IMR-90 (cell line): Measurements from ENCODE around the gene ACOX2. TPM values are rescaled to one million over a fixed set of nuclear protein-coding genes. Genes with fewer than 3 reads are reported as not detected.

Experiments
- ATAC-seq: fragments of 200-7000 bp; cut with Tn5 transposase; 2 replicates; pipeline ENCODE4 v1.9.1; 2020; ENCODE audit warnings: low read depth, mild to moderate bottlenecking, moderate library complexity
- BruUV-seq: library from RNA; stranded (reverse); fragments of 400-500 nt; replicated peaks from 2 replicates; lab custom pipeline; 2021; lab: Mats Ljungman, UMichigan
- CTCF ChIA-PET: fragments of 300-600 bp; formaldehyde crosslinking; extraction: SDS; loops from one replicate; lab custom pipeline; 2021; ENCODE audit warnings: antibody characterized with exemption; lab: Yijun Ruan, JAX
- POLR2A ChIA-PET: fragments of 300-600 bp; sonication (Branson Sonifier 250); formaldehyde crosslinking; loops from one replicate; lab custom pipeline; 2022; ENCODE audit warnings: antibody characterized with exemption; ENCODE audit not compliant: unreplicated experiment; lab: Charles Lee
- DNase-seq: peaks from one replicate; pipeline ENCODE4 v3.0.0; 2013
- H2AFZ ChIP-seq: replicated peaks from 2 replicates; pipeline ENCODE3; 2013; ENCODE audit warnings: low read length, mild to moderate bottlenecking; ENCODE audit not compliant: poor library complexity
- H2AK5ac ChIP-seq: 2 replicates; pipeline ENCODE4 v1.6.1; 2013; ENCODE audit warnings: low read depth, low read length, inconsistent platforms
- H2AK9ac ChIP-seq: replicated peaks from 2 replicates; pipeline ENCODE3; 2013; ENCODE audit warnings: mild to moderate bottlenecking, low read depth, low read length, moderate library complexity; ENCODE audit not compliant: poor library complexity
- H2BK120ac ChIP-seq: 2 replicates; pipeline ENCODE4 v1.6.1; 2013; ENCODE audit warnings: low read depth, low read length, inconsistent platforms
- H2BK15ac ChIP-seq: 3 replicates; pipeline ENCODE4 v1.6.1; 2013; ENCODE audit warnings: low read depth, low read length, inconsistent platforms
- H2BK20ac ChIP-seq: 2 replicates; pipeline ENCODE4 v1.6.1; 2013; ENCODE audit warnings: low read depth, mild to moderate bottlenecking, inconsistent platforms, low read length, moderate library complexity
- H2BK5ac ChIP-seq: 2 replicates; pipeline ENCODE4 v1.6.1; 2013; ENCODE audit warnings: mild to moderate bottlenecking, low read depth, low read length, inconsistent platforms; ENCODE audit not compliant: poor library complexity, severe bottlenecking
- H3K14ac ChIP-seq: replicated peaks from 2 replicates; pipeline ENCODE4 v1.6.1; 2013; ENCODE audit warnings: low read depth, low read length, inconsistent platforms
- H3K18ac ChIP-seq: 2 replicates; pipeline ENCODE4 v1.6.1; 2013; ENCODE audit warnings: low read depth, low read length, control low read depth
- H3K23ac ChIP-seq: 2 replicates; pipeline ENCODE4 v1.6.1; 2013; ENCODE audit warnings: low read depth, low read length, inconsistent platforms
- H3K27ac ChIP-seq: 2 replicates; pipeline ENCODE4 v1.5.1; 2013; ENCODE audit warnings: mild to moderate bottlenecking, control low read depth, low read length; ENCODE audit not compliant: insufficient read depth
- H3K27me3 ChIP-seq: 2 replicates; pipeline ENCODE4 v1.6.1; 2013; ENCODE audit warnings: low read length; ENCODE audit not compliant: control insufficient read depth, insufficient read depth
- H3K36me3 ChIP-seq: 2 replicates; pipeline ENCODE4 v1.6.1; 2013; ENCODE audit warnings: low read length, mixed read lengths; ENCODE audit not compliant: control insufficient read depth, insufficient read depth
- H3K4ac ChIP-seq: 2 replicates; pipeline ENCODE4 v1.6.1; 2013; ENCODE audit warnings: low read depth, low read length, inconsistent platforms
- H3K4me1 ChIP-seq: 2 replicates; pipeline ENCODE4 v1.6.1; 2013; ENCODE audit warnings: low read length, mixed read lengths; ENCODE audit not compliant: control insufficient read depth, insufficient read depth
- H3K4me2 ChIP-seq: 2 replicates; pipeline ENCODE4 v1.6.1; 2013; ENCODE audit warnings: low read depth, mild to moderate bottlenecking, control low read depth, low read length, moderate library complexity
- H3K4me3 ChIP-seq: 2 replicates; pipeline ENCODE4 v1.5.1; 2013; ENCODE audit warnings: low read depth, mild to moderate bottlenecking, control low read depth, low read length, moderate library complexity; ENCODE audit not compliant: insufficient read depth
- H3K56ac ChIP-seq: 2 replicates; pipeline ENCODE4 v1.6.1; 2013; ENCODE audit warnings: low read length, inconsistent platforms; ENCODE audit not compliant: insufficient read depth; ENCODE audit errors: extremely low read depth
- H3K79me1 ChIP-seq, 2 experiments: 2 replicates each; pipeline ENCODE4 v1.6.1; 2013; ENCODE audit warnings: low read length in 2 of 2, inconsistent platforms in 1 of 2, low read depth in 1 of 2
- H3K9ac ChIP-seq: 2 replicates; pipeline ENCODE4 v1.6.1; 2013; ENCODE audit warnings: low read depth, low read length, control low read depth
- H3K9me1 ChIP-seq: 2 replicates; pipeline ENCODE4 v1.6.1; 2013; ENCODE audit warnings: low read length, inconsistent platforms; ENCODE audit not compliant: insufficient read depth
- H3K9me3 ChIP-seq: 2 replicates; pipeline ENCODE4 v1.6.1; 2013; ENCODE audit warnings: low read length; ENCODE audit not compliant: control insufficient read depth, insufficient read depth
- H4K20me1 ChIP-seq: 2 replicates; pipeline ENCODE4 v1.6.1; 2013; ENCODE audit warnings: low read length, inconsistent platforms; ENCODE audit not compliant: insufficient read depth
- H4K5ac ChIP-seq: 2 replicates; pipeline ENCODE4 v1.6.1; 2013; ENCODE audit warnings: mild to moderate bottlenecking, low read depth, low read length, control low read depth
- H4K8ac ChIP-seq, 2 experiments: 2 replicates each; pipeline ENCODE4 v1.6.1; 2013; ENCODE audit warnings: low read depth in 2 of 2, low read length in 2 of 2, control low read depth in 1 of 2, inconsistent platforms in 1 of 2
- H4K91ac ChIP-seq: 2 replicates; pipeline ENCODE4 v1.6.1; 2013; ENCODE audit warnings: low read depth, low read length, inconsistent platforms; ENCODE audit not compliant: insufficient read depth
- BHLHE40 ChIP-seq: fragments of 150-350 bp; IDR thresholded peaks from 2 replicates; pipeline ENCODE4 v1.6.1; 2016; ENCODE audit warnings: mild to moderate bottlenecking, low read depth, low read length
- CEBPB ChIP-seq: IDR thresholded peaks from 2 replicates; pipeline ENCODE4 v1.6.1; 2012; ENCODE audit warnings: low read depth, low read length, improper control_type of control experiment
- CHD1 ChIP-seq: IDR thresholded peaks from 2 replicates; pipeline ENCODE4 v1.6.1; 2012; ENCODE audit warnings: low read depth, low read length, improper control_type of control experiment
- FOS ChIP-seq: fragments of 150-350 bp; IDR thresholded peaks from 2 replicates; pipeline ENCODE4 v1.6.1; 2016; ENCODE audit warnings: low read depth, low read length
- MAFK ChIP-seq: IDR thresholded peaks from 2 replicates; pipeline ENCODE4 v1.6.1; 2012; ENCODE audit warnings: low read depth, low read length, improper control_type of control experiment
- MAZ ChIP-seq: IDR thresholded peaks from 2 replicates; pipeline ENCODE4 v1.6.1; 2012; ENCODE audit warnings: low read depth, mild to moderate bottlenecking, low read length, improper control_type of control experiment, moderate library complexity, borderline replicate concordance
- MXI1 ChIP-seq: IDR thresholded peaks from 2 replicates; pipeline ENCODE4 v1.6.1; 2012; ENCODE audit warnings: low read depth, mild to moderate bottlenecking, low read length, moderate library complexity, borderline replicate concordance
- NFE2L2 ChIP-seq: fragments of 150-350 bp; IDR thresholded peaks from 2 replicates; pipeline ENCODE4 v1.6.1; 2016; ENCODE audit warnings: low read depth, mild to moderate bottlenecking, low read length
- POLR2A ChIP-seq: IDR thresholded peaks from 2 replicates; pipeline ENCODE4 v1.6.1; 2012; ENCODE audit warnings: mild to moderate bottlenecking, low read depth, low read length
- RAD21 ChIP-seq: IDR thresholded peaks from 2 replicates; pipeline ENCODE4 v1.6.1; 2012; ENCODE audit warnings: low read length, improper control_type of control experiment
- RCOR1 ChIP-seq: IDR thresholded peaks from 2 replicates; pipeline ENCODE4 v1.6.1; 2012; ENCODE audit warnings: mild to moderate bottlenecking, low read length, improper control_type of control experiment; ENCODE audit not compliant: insufficient replicate concordance
- RFX5 ChIP-seq: IDR thresholded peaks from 2 replicates; pipeline ENCODE4 v1.8.0; 2012; ENCODE audit warnings: low read depth, mild to moderate bottlenecking, low read length, moderate library complexity
- SMC3 ChIP-seq: fragments of 150-350 bp; IDR thresholded peaks from 2 replicates; pipeline ENCODE4 v1.6.1; 2016; ENCODE audit warnings: low read depth, mild to moderate bottlenecking, antibody characterized with exemption, low read length, moderate library complexity
- WGBS, 2 experiments: methylation state at CpG; one replicate each; pipeline versions ENCODE4 v1.1.5 to v1.1.7; 2013; ENCODE audit warnings: missing lambda C conversion rate in 2 of 2; ENCODE audit not compliant: insufficient read length in 1 of 2; ENCODE audit errors: extremely low coverage in 2 of 2; 5-methylcytosine and 5-hydroxymethylcytosine counted together
- dilution Hi-C: fragments of 300-500 bp; cut with HindIII; formaldehyde crosslinking; loops from one replicate; pipeline ENCODE4 v1.14.3; 2018; ENCODE audit warnings: low sequenced_read_pairs; ENCODE audit not compliant: unreplicated experiment
- in situ Hi-C: fragments of 300-500 bp; cut with MboI; formaldehyde crosslinking; loops from 3 replicates; pipeline ENCODE4 v1.14.3; 2019; ENCODE audit warnings: low sequenced_read_pairs, inconsistent platforms, mixed read lengths
- intact Hi-C: fragments of 100-400 bp; cut with micrococcal nuclease; formaldehyde crosslinking; loops from 2 replicates; pipeline ENCODE4 v1.10.0; 2022
- polyA plus RNA-seq, 3 experiments: library from polyadenylated mRNA; depleted of rRNA; stranded (reverse); fragments of >200 nt; gene quantifications; 2 replicates each; pipeline ENCODE4 v1.2.3, GENCODE V29; 2012; ENCODE audit warnings: low replicate concordance in 1 of 3
- total RNA-seq: library from RNA; depleted of rRNA; stranded (reverse); fragments of >200 nt; gene quantifications from 2 replicates; pipeline ENCODE4 v1.2.3, GENCODE V29; 2012
- TF ChIP-seq, protein P1 (sequence below): conservative IDR thresholded peaks from 2 replicates; pipeline ENCODE4 v1.5.1; 2012; ENCODE audit warnings: mild to moderate bottlenecking, low read depth, low read length, improper control_type of control experiment
- TF ChIP-seq, protein P2 (sequence below): fragments of 150-350 bp; IDR thresholded peaks from 2 replicates; pipeline ENCODE4 v1.6.1; 2016; ENCODE audit warnings: low read depth, mild to moderate bottlenecking, low read length, moderate library complexity, borderline replicate concordance
- TF ChIP-seq, protein P3 (sequence below): fragments of 150-350 bp; IDR thresholded peaks from 2 replicates; pipeline ENCODE4 v1.6.1; 2017; ENCODE audit warnings: mild to moderate bottlenecking, antibody characterized with exemption, low read length, low read depth

ACOX2 gene
- total and polyA plus RNA-seq, 2 of the 4 experiments (the other 2 are of a cell fraction), result 15.6 to 32.9 TPM

DNA sequence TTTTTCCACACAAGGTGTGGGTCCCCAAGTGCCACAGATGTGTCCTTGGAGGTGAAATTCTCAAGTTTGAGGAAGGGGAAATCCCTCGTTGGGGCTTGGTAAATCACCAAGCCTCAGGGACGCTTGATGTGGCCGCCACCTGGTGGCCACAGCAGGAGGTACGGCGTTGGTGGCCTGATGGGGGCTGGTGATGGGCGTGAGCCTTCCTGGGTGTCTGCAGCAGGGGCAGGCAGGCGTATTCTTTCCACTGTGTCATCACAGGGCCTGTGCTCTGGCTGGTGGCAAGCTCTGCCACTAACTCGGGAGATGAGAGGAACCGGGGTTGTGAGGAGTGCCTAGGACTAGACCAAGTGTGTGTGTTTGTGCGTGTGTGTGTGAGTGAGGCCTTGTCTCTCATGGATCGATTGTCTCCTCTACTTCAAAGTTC, 4.2 kb downstream of the ACOX2 start:
- Histone ChIP-seq H3K4me2 (no peak overlapping the region), H3K27ac (no peak overlapping the region), H4K91ac (0 out of 2 replicates have a peak overlapping the region, but pooled peaks have one; percentile 67), H3K18ac (no peak overlapping the region), H4K20me1 (no peaks in the 10 kb centered on the region), H3K79me1 (no peaks in the 10 kb centered on the region), H3K9me1 (peaks cover 3% of the 10 kb centered on the region; the same call in 1 of the 2 replicates), H2AFZ (peak overlapping the region; percentile 87), H2BK15ac (no peak overlapping the region), H3K4me3 (no peak overlapping the region), H3K9ac (peak overlapping the region; percentile 46; the same call in 1 of the 2 replicates), H3K23ac (no peak overlapping the region), H4K8ac (peak overlapping the region in 1 of 2 experiments; percentile 85; a peak in 2 of 4 replicates), H2BK5ac (no peak overlapping the region), H2AK5ac (peak overlapping the region; percentile 59; the same call in 1 of the 2 replicates), H3K14ac (0 out of 2 replicates have a peak overlapping the region, but pooled peaks have one; percentile 51), H4K5ac (peak overlapping the region; percentile 89), H3K56ac (no peak overlapping the region), H2BK20ac (peak overlapping the region; percentile 76; the same call in 1 of the 2 replicates), H3K9me3 (no peaks in the 10 kb centered on the region), H2BK120ac (no peak overlapping the region), H3K36me3 (peaks cover 3% of the 10 kb centered on the region; the same call in 1 of the 2 replicates), H3K27me3 (no peaks in the 10 kb centered on the region), H3K4ac (peak overlapping the region; percentile 49; the same call in 1 of the 2 replicates), H3K4me1 (peaks cover 18% of the 10 kb centered on the region), H2AK9ac (peak overlapping the region; percentile 59)
- no peak for TF ChIP-seq NFE2L2
- TF ChIP-seq, protein P1, sequence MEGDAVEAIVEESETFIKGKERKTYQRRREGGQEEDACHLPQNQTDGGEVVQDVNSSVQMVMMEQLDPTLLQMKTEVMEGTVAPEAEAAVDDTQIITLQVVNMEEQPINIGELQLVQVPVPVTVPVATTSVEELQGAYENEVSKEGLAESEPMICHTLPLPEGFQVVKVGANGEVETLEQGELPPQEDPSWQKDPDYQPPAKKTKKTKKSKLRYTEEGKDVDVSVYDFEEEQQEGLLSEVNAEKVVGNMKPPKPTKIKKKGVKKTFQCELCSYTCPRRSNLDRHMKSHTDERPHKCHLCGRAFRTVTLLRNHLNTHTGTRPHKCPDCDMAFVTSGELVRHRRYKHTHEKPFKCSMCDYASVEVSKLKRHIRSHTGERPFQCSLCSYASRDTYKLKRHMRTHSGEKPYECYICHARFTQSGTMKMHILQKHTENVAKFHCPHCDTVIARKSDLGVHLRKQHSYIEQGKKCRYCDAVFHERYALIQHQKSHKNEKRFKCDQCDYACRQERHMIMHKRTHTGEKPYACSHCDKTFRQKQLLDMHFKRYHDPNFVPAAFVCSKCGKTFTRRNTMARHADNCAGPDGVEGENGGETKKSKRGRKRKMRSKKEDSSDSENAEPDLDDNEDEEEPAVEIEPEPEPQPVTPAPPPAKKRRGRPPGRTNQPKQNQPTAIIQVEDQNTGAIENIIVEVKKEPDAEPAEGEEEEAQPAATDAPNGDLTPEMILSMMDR, result peak; percentile 95
- no peak for TF ChIP-seq MXI1
- peak; percentile 64 for TF ChIP-seq MAZ
- no peak for TF ChIP-seq BHLHE40
- TF ChIP-seq FOS, result no peak
- TF ChIP-seq, protein P2, sequence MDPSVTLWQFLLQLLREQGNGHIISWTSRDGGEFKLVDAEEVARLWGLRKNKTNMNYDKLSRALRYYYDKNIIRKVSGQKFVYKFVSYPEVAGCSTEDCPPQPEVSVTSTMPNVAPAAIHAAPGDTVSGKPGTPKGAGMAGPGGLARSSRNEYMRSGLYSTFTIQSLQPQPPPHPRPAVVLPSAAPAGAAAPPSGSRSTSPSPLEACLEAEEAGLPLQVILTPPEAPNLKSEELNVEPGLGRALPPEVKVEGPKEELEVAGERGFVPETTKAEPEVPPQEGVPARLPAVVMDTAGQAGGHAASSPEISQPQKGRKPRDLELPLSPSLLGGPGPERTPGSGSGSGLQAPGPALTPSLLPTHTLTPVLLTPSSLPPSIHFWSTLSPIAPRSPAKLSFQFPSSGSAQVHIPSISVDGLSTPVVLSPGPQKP, result no peak
- TF ChIP-seq POLR2A, result no peak
- TF ChIP-seq RAD21, result peak; percentile 92
- TF ChIP-seq SMC3, result peak; percentile 93
- TF ChIP-seq RCOR1, result no peak
- no peak for TF ChIP-seq CEBPB
- no peak for TF ChIP-seq MAFK
- TF ChIP-seq CHD1, result no peak
- TF ChIP-seq, protein P3, sequence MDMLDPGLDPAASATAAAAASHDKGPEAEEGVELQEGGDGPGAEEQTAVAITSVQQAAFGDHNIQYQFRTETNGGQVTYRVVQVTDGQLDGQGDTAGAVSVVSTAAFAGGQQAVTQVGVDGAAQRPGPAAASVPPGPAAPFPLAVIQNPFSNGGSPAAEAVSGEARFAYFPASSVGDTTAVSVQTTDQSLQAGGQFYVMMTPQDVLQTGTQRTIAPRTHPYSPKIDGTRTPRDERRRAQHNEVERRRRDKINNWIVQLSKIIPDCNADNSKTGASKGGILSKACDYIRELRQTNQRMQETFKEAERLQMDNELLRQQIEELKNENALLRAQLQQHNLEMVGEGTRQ, result no peak
- no peak for TF ChIP-seq RFX5
- dilution Hi-C loops (no loop called here), intact Hi-C loops (loop anchor here (1.0 to 5.0 kb wide), 5 partner anchors 41 to 227 kb away; partner anchors contain the start of genes HTD2, KCTD6, PDHB and RPP14), in situ Hi-C loops (loop anchor here (5.0 kb wide), 1 partner anchor 206 kb away; no protein-coding TSS in a partner anchor)
- ChIA-PET POLR2A (no interaction called here), CTCF (no interaction called here)
- ATAC-seq (peak; percentile 81), DNase-seq (peak; percentile 65)
- BruUV-seq, result no TSS peak
- WGBS, 2 experiments, result no CpG with 5 or more reads among the region's 11 CpGs
